Measurements from ENCODE around the gene MAMLD1. TPM values are rescaled to one million over a fixed set of nuclear protein-coding genes. Genes with fewer than 3 reads are reported as not detected.

The MAMLD1 gene
- total RNA-seq, 1 experiment from 2014 or later: 0.48 TPM

DNA sequence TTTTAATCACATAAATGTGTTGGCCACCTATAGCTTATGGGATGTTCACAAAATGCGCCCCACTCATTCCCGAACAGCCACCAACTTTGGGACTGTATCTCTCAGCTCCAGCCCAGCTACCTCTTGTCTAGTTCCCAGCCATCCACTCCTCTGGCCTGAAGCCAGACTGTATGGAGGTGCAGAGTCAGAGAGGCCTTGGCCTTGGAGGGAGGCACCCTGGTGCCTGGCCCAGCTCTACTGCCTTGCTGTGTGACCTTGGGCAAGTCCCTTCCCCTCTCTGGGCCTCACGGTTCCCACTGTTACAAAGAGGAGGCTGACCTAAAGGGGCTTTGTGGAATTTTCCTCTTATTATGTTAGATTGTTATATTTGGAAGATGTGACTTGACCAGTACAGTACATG, 13.9 kb downstream of the MAMLD1 start:
- no peak overlapping the region for H4K5ac ChIP-seq (ENCODE audit: insufficient read length, low read depth, low read length)
- no peak overlapping the region for H3K18ac ChIP-seq (ENCODE audit: insufficient read length, low read depth, low read length)
- no peak overlapping the region for H2BK120ac ChIP-seq (ENCODE audit: low read depth, low read length, poor library complexity, severe bottlenecking)
- no peaks in the 10 kb centered on the region for H3K23me2 ChIP-seq (ENCODE audit: insufficient read length, low read depth, low read length, poor library complexity, severe bottlenecking)
- H3K14ac ChIP-seq (ENCODE audit: insufficient read depth, low read length): no peak overlapping the region
- no peak overlapping the region for H3K4me2 ChIP-seq (ENCODE audit: insufficient read depth, insufficient read length, low read length)
- peaks cover 23 to 42% of the 10 kb centered on the region in 2 experiments for H3K4me1 Mint-ChIP-seq
- H3T11ph ChIP-seq (ENCODE audit: low read length): no peak overlapping the region
- no peak overlapping the region for H2BK5ac ChIP-seq (ENCODE audit: insufficient read length, low read length)
- H3K36me3 Mint-ChIP-seq (ENCODE audit: insufficient read depth in 1 of 3, low read depth in 3 of 3): no peaks in the 10 kb centered on the region; a peak in 2 of 7 replicates
- H3K9ac ChIP-seq (ENCODE audit: extremely low read depth, insufficient read length, low read length): no peak overlapping the region
- DNase-seq: no peak
- H3K27ac ChIP-seq (ENCODE audit: insufficient read length, low read depth, low read length): no peak overlapping the region
- no peaks in the 10 kb centered on the region for H4K20me1 ChIP-seq (ENCODE audit: control insufficient read depth, insufficient read depth, insufficient read length)
- no peak overlapping the region for H3K4me3 Mint-ChIP-seq
- no peak overlapping the region for H3K56ac ChIP-seq (ENCODE audit: insufficient read length, low read depth, low read length)
- H3K27me3 ChIP-seq (ENCODE audit: insufficient read depth, low read length): no peaks in the 10 kb centered on the region; the same call in 1 of the 2 replicates
- H3K27me3 Mint-ChIP-seq (ENCODE audit: low read depth): peaks cover 27% of the 10 kb centered on the region
- H3K79me1 ChIP-seq (ENCODE audit: insufficient read depth, low read depth, low read length, poor library complexity, severe bottlenecking): no peaks in the 10 kb centered on the region
- peaks cover 5% of the 10 kb centered on the region; the same call in 1 of the 2 replicates for H3K4me1 ChIP-seq (ENCODE audit: insufficient read depth, low read length)
- H4K8ac ChIP-seq (replicated peaks; ENCODE audit: insufficient read length, low read depth, low read length): no peak overlapping the region
- H2BK12ac ChIP-seq (ENCODE audit: insufficient read length, low read depth, low read length): no peak overlapping the region
- no peak overlapping the region for H4K91ac ChIP-seq (ENCODE audit: insufficient read length, low read depth, low read length)
- no peak overlapping the region for H2AK5ac ChIP-seq (ENCODE audit: insufficient read length, low read length)
- no peak overlapping the region for H2BK15ac ChIP-seq (ENCODE audit: low read depth, low read length)
- TF ChIP-seq, protein P1, sequence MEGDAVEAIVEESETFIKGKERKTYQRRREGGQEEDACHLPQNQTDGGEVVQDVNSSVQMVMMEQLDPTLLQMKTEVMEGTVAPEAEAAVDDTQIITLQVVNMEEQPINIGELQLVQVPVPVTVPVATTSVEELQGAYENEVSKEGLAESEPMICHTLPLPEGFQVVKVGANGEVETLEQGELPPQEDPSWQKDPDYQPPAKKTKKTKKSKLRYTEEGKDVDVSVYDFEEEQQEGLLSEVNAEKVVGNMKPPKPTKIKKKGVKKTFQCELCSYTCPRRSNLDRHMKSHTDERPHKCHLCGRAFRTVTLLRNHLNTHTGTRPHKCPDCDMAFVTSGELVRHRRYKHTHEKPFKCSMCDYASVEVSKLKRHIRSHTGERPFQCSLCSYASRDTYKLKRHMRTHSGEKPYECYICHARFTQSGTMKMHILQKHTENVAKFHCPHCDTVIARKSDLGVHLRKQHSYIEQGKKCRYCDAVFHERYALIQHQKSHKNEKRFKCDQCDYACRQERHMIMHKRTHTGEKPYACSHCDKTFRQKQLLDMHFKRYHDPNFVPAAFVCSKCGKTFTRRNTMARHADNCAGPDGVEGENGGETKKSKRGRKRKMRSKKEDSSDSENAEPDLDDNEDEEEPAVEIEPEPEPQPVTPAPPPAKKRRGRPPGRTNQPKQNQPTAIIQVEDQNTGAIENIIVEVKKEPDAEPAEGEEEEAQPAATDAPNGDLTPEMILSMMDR (conservative IDR thresholded peaks at IDR 0.05): no peak
- H3K9me3 Mint-ChIP-seq: peaks cover 64 to 78% of the 10 kb centered on the region in 2 experiments
- H2AFZ ChIP-seq (ENCODE audit: low read length): no peak overlapping the region
- no peaks in the 10 kb centered on the region for H3K9me3 ChIP-seq (ENCODE audit: control insufficient read depth, low read depth, low read length)
- no peak overlapping the region for H3K27ac Mint-ChIP-seq
- no peak overlapping the region for H3K23ac ChIP-seq (ENCODE audit: insufficient read length, low read depth, low read length)
- no peaks in the 10 kb centered on the region for H3K79me2 ChIP-seq (ENCODE audit: insufficient read depth, low read length)
- WGBS (ENCODE audit: extremely low coverage, insufficient read length, low lambda C conversion rate): no CpG with 5 or more reads among the region's 3 CpGs
- no peak overlapping the region for H2BK20ac ChIP-seq (ENCODE audit: low read depth, low read length, poor library complexity, severe bottlenecking)
- no peak overlapping the region for H3K4ac ChIP-seq (ENCODE audit: low read depth, low read length)
